ENCODE data around the gene SIN3A. TPM values are rescaled to one million over a fixed set of nuclear protein-coding genes. Genes with fewer than 3 reads are reported as not detected.

Gene SIN3A
- total RNA-seq, 1 donor from 2014 or later = 65.2 TPM

DNA sequence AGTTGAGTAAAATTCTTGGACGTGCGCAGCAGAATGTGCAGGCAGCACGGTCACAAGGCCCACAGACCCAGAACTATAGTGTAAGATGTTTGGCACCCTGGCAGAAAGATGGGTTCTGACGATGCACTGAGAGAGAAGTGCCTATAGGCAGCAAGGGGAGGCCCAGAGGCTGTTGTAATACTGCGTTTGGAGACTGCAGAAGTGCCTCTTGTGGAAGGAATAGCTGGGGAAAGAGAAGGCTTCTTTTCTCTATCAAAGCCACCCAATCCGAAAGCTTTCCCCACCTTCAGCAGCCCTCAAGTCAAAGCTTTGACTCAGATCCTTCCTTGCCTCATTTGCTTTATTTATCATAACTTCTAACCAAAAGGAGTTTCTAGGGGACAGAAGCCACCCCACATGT lies 5.2 kb upstream of the SIN3A start:
- Mint-ChIP-seq H3K4me1 (ENCODE audit: unreplicated experiment) (peaks cover 20% of the 10 kb centered on the region), H3K9me3 (ENCODE audit: unreplicated experiment) (no peaks in the 10 kb centered on the region), H3K27me3 (ENCODE audit: unreplicated experiment) (no peaks in the 10 kb centered on the region), H3K4me3 (ENCODE audit: unreplicated experiment) (peak overlapping the region; percentile 82), H3K27ac (ENCODE audit: unreplicated experiment) (peak overlapping the region; percentile 93), H3K36me3 (ENCODE audit: unreplicated experiment) (no peaks in the 10 kb centered on the region)
- no peak for TF ChIP-seq CTCF (IDR thresholded peaks at IDR 0.05)
- no peak for DNase-seq (ENCODE audit: extremely low spot score, unreplicated experiment)

- H3K27me3 Mint-ChIP-seq (ENCODE audit: unreplicated experiment) = no peaks in the 10 kb centered on the region
- TF ChIP-seq CTCF (IDR thresholded peaks at IDR 0.05) = no peak
- no peaks in the 10 kb centered on the region for H3K9me3 Mint-ChIP-seq (ENCODE audit: unreplicated experiment)
- peaks cover 19% of the 10 kb centered on the region for H3K4me1 Mint-ChIP-seq (ENCODE audit: unreplicated experiment)
- H3K27ac Mint-ChIP-seq (ENCODE audit: unreplicated experiment) = peak overlapping the region; percentile 93
- no peak for DNase-seq (ENCODE audit: extremely low spot score, unreplicated experiment)
- peak overlapping the region; percentile 82 for H3K4me3 Mint-ChIP-seq (ENCODE audit: unreplicated experiment)
- H3K36me3 Mint-ChIP-seq (ENCODE audit: unreplicated experiment) = no peaks in the 10 kb centered on the region
Observed at GRCh38 chr15:75455982-75456531, 4.6 kb upstream of the SIN3A start.

DNA sequence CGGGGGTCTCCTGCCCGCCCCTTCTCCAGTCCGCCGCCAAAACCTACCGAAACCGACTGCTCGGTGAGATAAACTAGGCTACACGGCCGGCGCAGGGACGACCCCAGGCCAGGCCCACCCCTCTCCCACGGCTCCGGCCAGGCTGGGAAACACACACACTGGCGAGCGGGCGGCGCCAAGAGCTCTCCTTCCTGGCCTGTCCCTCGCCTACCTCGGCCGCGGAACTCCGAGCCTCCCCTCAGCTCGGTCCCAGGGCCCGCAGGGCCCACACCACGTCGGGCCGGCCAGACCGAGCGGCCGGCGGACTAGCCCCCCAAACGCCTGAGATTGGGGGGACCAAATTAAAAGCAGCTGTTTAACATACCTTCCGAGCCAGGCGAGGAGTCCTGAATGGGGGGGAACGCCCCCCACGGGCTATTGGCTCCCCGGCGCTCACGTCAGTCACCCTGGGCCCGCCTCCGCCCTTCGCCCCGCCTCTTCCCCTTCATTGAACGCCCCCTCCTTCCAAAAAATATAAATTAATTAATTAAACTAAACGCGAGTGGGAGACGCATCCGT lies 4.0 kb upstream of the SIN3A start:
- Mint-ChIP-seq H3K4me3 (ENCODE audit: unreplicated experiment) (peak overlapping the region; percentile 82), H3K36me3 (ENCODE audit: unreplicated experiment) (no peaks in the 10 kb centered on the region), H3K27ac (ENCODE audit: unreplicated experiment) (peak overlapping the region; percentile 93), H3K9me3 (ENCODE audit: unreplicated experiment) (no peaks in the 10 kb centered on the region), H3K4me1 (ENCODE audit: unreplicated experiment) (peaks cover 19% of the 10 kb centered on the region), H3K27me3 (ENCODE audit: unreplicated experiment) (no peaks in the 10 kb centered on the region)
- DNase-seq (ENCODE audit: extremely low spot score, unreplicated experiment) = peak; percentile 92
- TF ChIP-seq CTCF (IDR thresholded peaks at IDR 0.05) = no peak

- no peak for TF ChIP-seq CTCF (IDR thresholded peaks at IDR 0.05)
- Mint-ChIP-seq H3K4me1 (ENCODE audit: unreplicated experiment) (peaks cover 24% of the 10 kb centered on the region), H3K4me3 (ENCODE audit: unreplicated experiment) (peak overlapping the region; percentile 82), H3K27ac (ENCODE audit: unreplicated experiment) (peak overlapping the region; percentile 93), H3K9me3 (ENCODE audit: unreplicated experiment) (no peaks in the 10 kb centered on the region), H3K27me3 (ENCODE audit: unreplicated experiment) (no peaks in the 10 kb centered on the region), H3K36me3 (ENCODE audit: unreplicated experiment) (no peaks in the 10 kb centered on the region)
- peak; percentile 89 for DNase-seq (ENCODE audit: extremely low spot score, unreplicated experiment)
Observed at GRCh38 chr15:75454471-75455378, 3.2 kb upstream of the SIN3A start.
